ENCODE data around the gene TBRG1. TPM values are rescaled to one million over a fixed set of nuclear protein-coding genes. Genes with fewer than 3 reads are reported as not detected.

Gene TBRG1
- total and polyA plus RNA-seq, 2 experiments from 2014 or later: 16.9 to 29.1 TPM

GRCh38 chr11:124583781-124584180 lies 38.9 kb upstream of the TBRG1 start:
- no peak for TF ChIP-seq CTCF (IDR thresholded peaks at IDR 0.05; ENCODE audit: low read depth, low read length)
- Histone ChIP-seq H3K36me3 (no peaks in the 10 kb centered on the region), H3K9me3 (ENCODE audit: low read depth) (no peaks in the 10 kb centered on the region), H3K4me3 (no peak overlapping the region), H3K4me1 (ENCODE audit: low read depth) (no peaks in the 10 kb centered on the region), H3K27ac (no peak overlapping the region), H3K27me3 (no peaks in the 10 kb centered on the region)
- DNase-seq (ENCODE audit: low read depth in 1 of 2, low spot score in 1 of 2): peak in 1 of 2 donors; percentile 7

- Histone ChIP-seq H3K9me3 (ENCODE audit: low read depth) (no peaks in the 10 kb centered on the region), H3K27me3 (no peaks in the 10 kb centered on the region), H3K4me1 (ENCODE audit: low read depth) (no peaks in the 10 kb centered on the region), H3K4me3 (no peak overlapping the region), H3K27ac (no peak overlapping the region), H3K36me3 (no peaks in the 10 kb centered on the region)
- TF ChIP-seq CTCF (IDR thresholded peaks at IDR 0.05; ENCODE audit: low read depth, low read length): no peak
- DNase-seq (ENCODE audit: low read depth in 1 of 2, low spot score in 1 of 2): no peak
Observed at GRCh38 chr11:124584681-124585372, 37.8 kb upstream of the TBRG1 start.

GRCh38 chr11:124586238-124586860 lies 36.3 kb upstream of the TBRG1 start:
- TF ChIP-seq CTCF (IDR thresholded peaks at IDR 0.05; ENCODE audit: low read depth, low read length): peak; percentile 66
- Histone ChIP-seq H3K27me3 (no peaks in the 10 kb centered on the region), H3K4me3 (no peak overlapping the region), H3K36me3 (no peaks in the 10 kb centered on the region), H3K27ac (no peak overlapping the region), H3K4me1 (ENCODE audit: low read depth) (no peaks in the 10 kb centered on the region), H3K9me3 (ENCODE audit: low read depth) (no peaks in the 10 kb centered on the region)
- DNase-seq (ENCODE audit: low read depth in 1 of 2, low spot score in 1 of 2): peak; percentile 67 to 82

- DNase-seq (ENCODE audit: low read depth in 1 of 2, low spot score in 1 of 2): no peak
- no peak for TF ChIP-seq CTCF (IDR thresholded peaks at IDR 0.05; ENCODE audit: low read depth, low read length)
- Histone ChIP-seq H3K27me3 (peaks cover 4% of the 10 kb centered on the region), H3K4me1 (ENCODE audit: low read depth) (no peaks in the 10 kb centered on the region), H3K4me3 (no peak overlapping the region), H3K27ac (no peak overlapping the region), H3K36me3 (no peaks in the 10 kb centered on the region), H3K9me3 (ENCODE audit: low read depth) (no peaks in the 10 kb centered on the region)
Observed at GRCh38 chr11:124591430-124591829, 31.2 kb upstream of the TBRG1 start.

GRCh38 chr11:124592627-124593026 lies 30.0 kb upstream of the TBRG1 start:
- Histone ChIP-seq H3K27ac (no peak overlapping the region), H3K4me3 (no peak overlapping the region), H3K9me3 (ENCODE audit: low read depth) (no peaks in the 10 kb centered on the region), H3K4me1 (ENCODE audit: low read depth) (no peaks in the 10 kb centered on the region), H3K27me3 (peaks cover 14% of the 10 kb centered on the region), H3K36me3 (no peaks in the 10 kb centered on the region)
- DNase-seq (ENCODE audit: low read depth in 1 of 2, low spot score in 1 of 2): no peak
- TF ChIP-seq CTCF (IDR thresholded peaks at IDR 0.05; ENCODE audit: low read depth, low read length): no peak
